AG04449 (cell line): Measurements from ENCODE around the gene TBC1D10B.

Source experiments
- CTCF ChIA-PET: fragments of 350-600 bp; formaldehyde crosslinking; extraction: SDS; loops from one replicate; lab custom pipeline; 2021; ENCODE audit warnings: antibody characterized with exemption; lab: Yijun Ruan, JAX
- POLR2A ChIA-PET: fragments of 400-600, 350-600 bp; formaldehyde crosslinking; extraction: SDS; loops from one replicate; lab custom pipeline; 2020; ENCODE audit warnings: antibody characterized with exemption, inconsistent platforms; lab: Yijun Ruan, JAX
- DNase-seq: peaks from one replicate; pipeline ENCODE4 v3.0.0-alpha.2; 2010; ENCODE audit warnings: low read depth, low spot score
- H3K4me3 ChIP-seq: 2 replicates; pipeline ENCODE4 v1.5.1; 2011; ENCODE audit warnings: low read depth, mild to moderate bottlenecking, control low read depth, low read length
- CTCF ChIP-seq: IDR thresholded peaks from one replicate; pipeline ENCODE4 v1.5.1; 2011; ENCODE audit warnings: mild to moderate bottlenecking, moderate library complexity, low read length, control low read depth, inconsistent platforms; ENCODE audit not compliant: insufficient read depth; ENCODE audit errors: missing control alignments

TBC1D10B gene

GRCh38 chr16:30394592-30395154, 24.4 kb upstream of the TBC1D10B start:
- CTCF ChIA-PET, result interaction anchor here (0.8 to 5.8 kb wide), 9 partner anchors 12 to 264 kb away, joined by 3 to 52 read pairs (median 5); partner anchors contain the start of genes CD2BP2, SEPTIN1, TBC1D10B and ZNF771
- no peak for TF ChIP-seq CTCF
- POLR2A ChIA-PET, result interaction anchor here (1.1 to 3.3 kb wide), 5 partner anchors 12 to 24 kb away, joined by 4 to 11 read pairs (median 5); partner anchors contain the start of genes TBC1D10B and ZNF771
- DNase-seq, result no peak
- peak overlapping the region; percentile 77 for H3K4me3 ChIP-seq

- POLR2A ChIA-PET, result interaction anchor here (1.0 to 1.9 kb wide), 2 partner anchors 12 to 13 kb away, joined by 6 to 8 read pairs; partner anchors contain the start of genes TBC1D10B and ZNF48
- CTCF ChIA-PET, result interaction anchor here (1.1 kb wide), 1 partner anchor 23 kb away, joined by 3 read pairs; no protein-coding TSS in a partner anchor
- no peak for TF ChIP-seq CTCF
- no peak overlapping the region for H3K4me3 ChIP-seq
- DNase-seq, result no peak
These were observed 13.2 kb upstream of the TBC1D10B start for GRCh38 chr16:30383521-30383920.

- CTCF ChIA-PET, result interaction anchor here (1.0 kb wide), 1 partner anchor 12 kb away, joined by 5 read pairs; no protein-coding TSS in a partner anchor
- H3K4me3 ChIP-seq, result no peak within 1 kb of the TSS
- no peak for TF ChIP-seq CTCF
- POLR2A ChIA-PET, result interaction anchor here (1.0 to 1.9 kb wide), 2 partner anchors 11 to 13 kb away, joined by 6 to 8 read pairs; partner anchors contain the start of genes TBC1D10B and ZNF48
- DNase-seq, result no peak
These were observed 12.0 kb upstream of the TBC1D10B start, which contains the start of gene SEPTIN1 for GRCh38 chr16:30382111-30382881. Gene SEPTIN1, minus strand, starts transcription at chr16:30382561. Its CDS starts 19 bp downstream, at chr16:30382542.

GRCh38 chr16:30381291-30382041, 11.2 kb upstream of the TBC1D10B start:
- TF ChIP-seq CTCF, result no peak
- POLR2A ChIA-PET, result interaction anchor here (1.9 kb wide), 1 partner anchor 11 kb away, joined by 8 read pairs; the partner anchor contains the start of gene TBC1D10B
- H3K4me3 ChIP-seq, result no peak overlapping the region
- CTCF ChIA-PET, result interaction anchor here (2.1 kb wide), 1 partner anchor 14 kb away, joined by 6 read pairs; the partner anchor contains the start of gene ZNF48
- no peak for DNase-seq

GRCh38 chr16:30380803-30381208, 10.5 kb upstream of the TBC1D10B start:
- H3K4me3 ChIP-seq, result no peak overlapping the region
- DNase-seq, result no peak
- no peak for TF ChIP-seq CTCF
- POLR2A ChIA-PET, result no interaction called here
- CTCF ChIA-PET, result interaction anchor here (1.0 to 2.1 kb wide), 2 partner anchors 15 to 29 kb away, joined by 3 to 6 read pairs; partner anchors contain the start of gene ZNF48
